Stomach smooth muscle (tissue), 2 donors: ENCODE measurements around the gene RGS4.

Source experiments
- H3K27ac ChIP-seq: one replicate; pipeline ENCODE4 v1.7.0; 2013; ENCODE audit warnings: mild to moderate bottlenecking, low read length, inconsistent platforms
- H3K27me3 ChIP-seq, 2 donors: one replicate each; pipeline ENCODE4 v1.7.0; 2013; ENCODE audit warnings: low read length in 2 of 2; ENCODE audit not compliant: insufficient read depth in 2 of 2, control insufficient read depth in 1 of 2
- H3K36me3 ChIP-seq, 2 donors: one replicate each; pipeline ENCODE4 v1.7.0; 2013; ENCODE audit warnings: low read length in 2 of 2; ENCODE audit not compliant: control insufficient read depth in 2 of 2, insufficient read depth in 2 of 2
- H3K4me1 ChIP-seq: one replicate; pipeline ENCODE4 v1.7.0; 2013; ENCODE audit warnings: low read length; ENCODE audit not compliant: control insufficient read depth, insufficient read depth
- H3K4me3 ChIP-seq, 2 donors: one replicate each; pipeline ENCODE4 v1.7.0; 2013; ENCODE audit warnings: low read length in 2 of 2
- H3K9ac ChIP-seq, 2 donors: one replicate each; pipeline ENCODE4 v1.7.0; 2013; ENCODE audit warnings: low read length in 2 of 2, mild to moderate bottlenecking in 1 of 2
- H3K9me3 ChIP-seq, 2 donors: one replicate each; pipeline ENCODE4 v1.7.0; 2013; ENCODE audit warnings: low read length in 2 of 2; ENCODE audit not compliant: control insufficient read depth in 2 of 2
- donor health status: healthy.
- donor health status: Pancreatic carcinoma.

Gene RGS4

GRCh38 chr1:163069142-163069541, at the start of gene RGS4:
RGS4 (plus strand) TSS chr1:163069361; CDS start chr1:163069485, 124 bp downstream.
- H3K27ac ChIP-seq, result peak within 1 kb of the TSS; percentile 37
- H3K9ac ChIP-seq, result peak within 1 kb of the TSS; percentile 51 to 74
- H3K9me3 ChIP-seq, result no peaks in the 10 kb centered on the region

DNA sequence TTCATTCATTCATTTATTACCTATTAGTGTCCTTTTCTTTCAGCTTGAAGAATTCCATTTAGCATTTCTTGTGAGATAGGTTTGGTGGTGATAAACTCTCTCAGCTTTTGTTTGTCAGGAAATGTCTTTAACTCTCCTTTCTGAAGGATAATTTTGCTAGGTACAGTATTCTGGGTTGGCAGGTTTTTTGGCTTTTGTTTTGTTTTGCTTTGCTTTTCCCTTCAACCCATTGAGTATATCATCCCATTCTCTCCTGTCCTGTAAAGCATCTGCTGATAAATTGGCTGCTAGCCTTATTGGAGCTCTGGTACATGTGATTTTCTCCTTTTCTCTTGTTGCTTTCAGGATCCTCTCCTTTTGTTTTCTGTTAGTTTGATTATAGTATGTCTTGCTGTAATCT, 47.0 kb upstream of the RGS4 start:
- Histone ChIP-seq H3K4me1 (no peaks in the 10 kb centered on the region), H3K36me3 (no peaks in the 10 kb centered on the region), H3K27ac (no peak overlapping the region), H3K9ac (no peak overlapping the region), H3K4me3 (no peak overlapping the region), H3K27me3 (no peaks in the 10 kb centered on the region), H3K9me3 (peaks cover 0 to 4% of the 10 kb centered on the region in 2 donors)

More at GRCh38 chr1:163069142-163069541, at the start of gene RGS4:
- peak within 1 kb of the TSS; percentile 83 to 98 for H3K4me3 ChIP-seq
- peaks cover 10 to 12% of the 10 kb centered on the region in 2 donors for H3K36me3 ChIP-seq
- H3K27me3 ChIP-seq, result no peaks in the 10 kb centered on the region
- peaks cover 6% of the 10 kb centered on the region for H3K4me1 ChIP-seq

GRCh38 chr1:163027610-163028009, 41.6 kb upstream of the RGS4 start:
- Histone ChIP-seq H3K4me1 (no peaks in the 10 kb centered on the region), H3K4me3 (no peak overlapping the region), H3K27ac (no peak overlapping the region), H3K27me3 (no peaks in the 10 kb centered on the region), H3K9ac (no peak overlapping the region), H3K36me3 (no peaks in the 10 kb centered on the region), H3K9me3 (peaks cover 0 to 4% of the 10 kb centered on the region in 2 donors)

DNA sequence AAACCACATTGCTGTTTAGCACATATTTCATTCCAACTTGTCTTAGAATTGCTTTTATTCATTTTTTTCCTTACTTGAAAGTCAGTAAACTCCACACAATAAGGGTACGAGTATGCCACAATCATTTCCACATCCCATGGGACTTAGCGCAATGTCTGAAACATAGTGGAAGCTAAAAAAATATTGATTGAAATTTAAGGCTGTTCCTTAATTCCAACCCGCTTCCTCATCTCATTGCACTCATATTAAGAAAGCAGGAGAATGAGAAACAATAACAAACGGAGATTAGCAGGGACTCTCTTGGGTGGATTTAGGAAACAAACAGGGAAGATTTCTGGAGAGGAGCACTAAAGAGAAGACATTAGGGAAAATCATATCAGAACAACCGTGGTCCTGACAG, 39.3 kb upstream of the RGS4 start:
- Histone ChIP-seq H3K9ac (no peak overlapping the region), H3K4me3 (no peak overlapping the region), H3K27me3 (no peaks in the 10 kb centered on the region), H3K4me1 (no peaks in the 10 kb centered on the region), H3K9me3 (no peaks in the 10 kb centered on the region), H3K27ac (no peak overlapping the region), H3K36me3 (no peaks in the 10 kb centered on the region)

DNA sequence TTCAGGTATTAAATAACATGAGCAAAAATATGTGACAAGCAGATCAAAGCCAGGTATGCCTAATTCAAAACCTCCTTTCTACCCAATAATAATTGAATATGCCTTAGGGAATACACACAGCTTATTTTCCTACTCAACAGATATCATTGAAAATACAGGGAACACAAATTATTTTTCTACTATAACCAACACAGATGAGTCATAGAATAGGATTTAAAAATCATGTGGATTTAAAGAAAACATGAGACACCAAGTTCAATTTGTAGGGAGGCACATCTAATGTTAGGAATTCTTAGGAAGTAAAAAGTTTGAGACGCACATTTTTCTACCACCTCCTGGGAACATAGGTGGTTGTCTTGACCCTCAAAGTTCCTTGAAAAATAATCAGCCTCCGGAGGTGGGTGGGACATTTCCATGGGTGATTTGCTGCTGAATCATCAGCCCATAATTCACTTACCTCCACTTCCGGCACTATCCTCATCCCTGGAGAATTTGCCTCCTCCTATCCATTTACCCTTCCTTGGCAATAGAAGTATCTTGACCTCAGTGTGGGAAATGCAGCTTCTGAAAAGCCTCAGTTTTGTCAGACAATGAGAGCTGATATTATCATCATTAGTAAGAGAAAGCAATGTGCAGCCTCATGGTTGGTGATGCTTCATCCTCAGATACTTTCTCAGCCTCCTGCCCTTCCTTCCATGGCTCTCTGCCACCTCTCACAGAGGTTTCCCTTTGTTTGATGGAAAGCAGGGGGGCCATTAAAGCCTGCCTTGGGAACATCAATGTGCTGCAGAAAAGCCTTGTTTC, 33.5 kb upstream of the RGS4 start:
- Histone ChIP-seq H3K27me3 (no peaks in the 10 kb centered on the region), H3K9me3 (no peaks in the 10 kb centered on the region), H3K4me1 (no peaks in the 10 kb centered on the region), H3K27ac (no peak overlapping the region), H3K9ac (no peak overlapping the region), H3K36me3 (no peaks in the 10 kb centered on the region), H3K4me3 (no peak overlapping the region)

GRCh38 chr1:163036671-163037070, 32.5 kb upstream of the RGS4 start:
- Histone ChIP-seq H3K27ac (no peak overlapping the region), H3K9ac (no peak overlapping the region), H3K9me3 (no peaks in the 10 kb centered on the region), H3K4me1 (no peaks in the 10 kb centered on the region), H3K27me3 (no peaks in the 10 kb centered on the region), H3K36me3 (no peaks in the 10 kb centered on the region), H3K4me3 (no peak overlapping the region)

DNA sequence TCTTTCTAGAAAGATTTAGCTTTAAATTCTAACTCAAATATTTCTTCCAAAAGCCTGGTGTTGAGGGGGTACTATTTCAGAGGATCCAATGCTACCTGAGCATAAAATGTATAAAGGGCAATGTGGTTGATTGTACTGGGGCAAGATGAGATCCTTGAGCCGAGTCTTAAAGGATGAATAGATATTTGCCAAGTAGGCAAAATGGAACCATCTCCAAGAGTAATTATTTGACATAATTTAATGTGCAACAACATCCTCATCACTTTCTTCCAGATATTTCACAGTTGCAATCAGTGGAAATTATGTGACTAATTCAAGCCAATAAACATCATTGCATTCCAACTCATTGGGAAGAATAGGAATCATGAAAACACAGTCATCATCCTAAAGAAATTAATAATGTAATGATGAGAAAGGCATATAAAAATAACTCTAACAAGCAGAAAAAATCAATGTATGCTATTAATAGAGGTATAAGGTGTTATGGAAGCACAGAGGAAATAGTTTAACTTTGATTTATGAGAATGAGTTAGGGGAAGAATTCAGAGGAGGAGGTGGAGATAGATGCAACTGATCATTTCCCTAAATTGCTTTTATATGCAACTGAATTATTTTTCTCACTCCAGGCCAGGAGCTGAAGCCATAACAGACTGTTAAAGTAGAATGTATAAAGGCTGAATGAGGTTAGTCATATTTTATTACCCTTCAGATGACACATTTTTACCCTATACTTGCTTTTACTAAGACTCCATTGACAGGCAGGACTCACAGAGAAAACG, 30.0 kb upstream of the RGS4 start:
- Histone ChIP-seq H3K9me3 (no peaks in the 10 kb centered on the region), H3K27me3 (no peaks in the 10 kb centered on the region), H3K36me3 (no peaks in the 10 kb centered on the region), H3K4me1 (no peaks in the 10 kb centered on the region), H3K27ac (no peak overlapping the region), H3K4me3 (no peak overlapping the region), H3K9ac (no peak overlapping the region)

DNA sequence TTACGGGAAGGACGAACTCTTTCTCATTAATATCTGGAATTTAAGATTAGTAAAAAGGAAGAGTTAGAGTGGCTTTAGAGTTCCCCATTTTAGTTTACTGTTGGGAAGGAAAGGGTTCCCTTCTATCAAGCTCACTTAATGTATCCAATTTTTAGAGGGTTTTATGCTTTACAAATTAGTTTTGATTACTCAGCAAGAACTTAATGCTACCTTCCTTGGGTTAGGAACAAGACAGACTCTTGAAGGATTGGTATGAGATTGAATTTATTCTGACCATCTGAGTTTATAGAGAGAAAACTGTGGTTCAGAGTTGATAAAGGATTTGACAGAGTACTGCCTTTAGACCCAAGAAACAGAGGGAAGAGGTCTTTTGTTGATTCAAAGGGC, 29.5 kb upstream of the RGS4 start:
- H3K9me3 ChIP-seq, result no peaks in the 10 kb centered on the region
- no peaks in the 10 kb centered on the region for H3K27me3 ChIP-seq
- no peak overlapping the region for H3K4me3 ChIP-seq
- no peaks in the 10 kb centered on the region for H3K36me3 ChIP-seq
- H3K4me1 ChIP-seq, result no peaks in the 10 kb centered on the region
- no peak overlapping the region for H3K9ac ChIP-seq
- no peak overlapping the region for H3K27ac ChIP-seq

- H3K9ac ChIP-seq, result no peak overlapping the region
- H3K36me3 ChIP-seq, result no peaks in the 10 kb centered on the region
- H3K4me3 ChIP-seq, result no peak overlapping the region
- no peaks in the 10 kb centered on the region for H3K4me1 ChIP-seq
- no peaks in the 10 kb centered on the region for H3K27me3 ChIP-seq
- H3K27ac ChIP-seq, result no peak overlapping the region
- H3K9me3 ChIP-seq, result no peaks in the 10 kb centered on the region
Observed at GRCh38 chr1:163046071-163046470, 23.1 kb upstream of the RGS4 start.

- Histone ChIP-seq H3K9me3 (no peaks in the 10 kb centered on the region), H3K27me3 (no peaks in the 10 kb centered on the region), H3K27ac (no peak overlapping the region), H3K36me3 (no peaks in the 10 kb centered on the region), H3K4me3 (no peak overlapping the region), H3K4me1 (no peaks in the 10 kb centered on the region), H3K9ac (no peak overlapping the region)
Observed at GRCh38 chr1:163047951-163048659, 21.1 kb upstream of the RGS4 start.
